PC-3 (cell line): Measurements from ENCODE around the gene WDR86. TPM values are rescaled to one million over a fixed set of nuclear protein-coding genes. Genes with fewer than 3 reads are reported as not detected.

Experiments
- ATAC-seq: fragments of 200-7000 bp; cut with Tn5 transposase; 2 replicates; pipeline ENCODE4 v1.9.1; 2020; ENCODE audit warnings: mild to moderate bottlenecking, moderate library complexity
- BruUV-seq: library from RNA; stranded (reverse); fragments of 400-500 nt; replicated peaks from 2 replicates; lab custom pipeline; 2021; lab: Mats Ljungman, UMichigan
- CTCF ChIA-PET: fragments of 300-600 bp; sonication (Branson Sonifier 250); formaldehyde crosslinking; loops from one replicate; lab custom pipeline; 2022; ENCODE audit warnings: antibody characterized with exemption; lab: Charles Lee
- POLR2A ChIA-PET: fragments of 300-600 bp; sonication (Branson Sonifier 250); formaldehyde crosslinking; loops from one replicate; lab custom pipeline; 2022; ENCODE audit warnings: antibody characterized with exemption; ENCODE audit not compliant: unreplicated experiment; lab: Charles Lee
- DNase-seq: peaks from one replicate; pipeline ENCODE4 v3.0.0-alpha.2; 2015
- H2AFZ ChIP-seq: fragments of 300-600 bp; sonication (generic); 2 replicates; pipeline ENCODE4 v1.6.0; 2016; ENCODE audit warnings: antibody characterized with exemption, low read length
- H3F3A ChIP-seq: fragments of 300-600 bp; sonication (generic); one replicate; pipeline ENCODE4 v1.6.0; 2017; ENCODE audit warnings: antibody characterized with exemption, low read length, control low read depth, mild to moderate bottlenecking; ENCODE audit not compliant: unreplicated experiment
- H3K27ac ChIP-seq: fragments of 300-600 bp; sonication (generic); 2 replicates; pipeline ENCODE4 v1.5.1; 2016; ENCODE audit warnings: mild to moderate bottlenecking, low read length
- H3K27me3 ChIP-seq: fragments of 300-600 bp; sonication (generic); 2 replicates; pipeline ENCODE4 v1.6.1; 2016; ENCODE audit warnings: low read length, mixed read lengths
- H3K36me3 ChIP-seq: fragments of 300-600 bp; sonication (generic); 2 replicates; pipeline ENCODE4 v1.6.1; 2016; ENCODE audit warnings: low read depth, mixed run types, low read length, mixed read lengths
- H3K4me1 ChIP-seq: fragments of 300-600 bp; sonication (generic); 2 replicates; pipeline ENCODE4 v1.5.1; 2016; ENCODE audit warnings: low read length; ENCODE audit not compliant: insufficient read depth
- H3K4me2 ChIP-seq: fragments of 300-600 bp; sonication (generic); 2 replicates; pipeline ENCODE4 v1.6.0; 2016; ENCODE audit warnings: low read length
- H3K4me3 ChIP-seq: fragments of 300-600 bp; sonication (generic); 2 replicates; pipeline ENCODE4 v1.5.1; 2016; ENCODE audit warnings: mild to moderate bottlenecking, low read length, mixed read lengths
- H3K79me2 ChIP-seq: fragments of 300-600 bp; sonication (generic); 2 replicates; pipeline ENCODE4 v1.6.1; 2017; ENCODE audit warnings: low read length, mixed read lengths
- H3K9ac ChIP-seq: fragments of 300-600 bp; sonication (generic); 2 replicates; pipeline ENCODE4 v1.6.0; 2016; ENCODE audit warnings: mild to moderate bottlenecking, low read length
- H3K9me2 ChIP-seq: fragments of 300-600 bp; sonication (generic); replicated peaks from 2 replicates; pipeline ENCODE4 v1.6.1; 2016; ENCODE audit warnings: mixed run types, low read length, mixed read lengths
- H3K9me3 ChIP-seq: fragments of 300-600 bp; sonication (generic); 2 replicates; pipeline ENCODE4 v1.6.1; 2016; ENCODE audit warnings: low read length, mixed read lengths
- H4K20me1 ChIP-seq: fragments of 300-600 bp; sonication (generic); 2 replicates; pipeline ENCODE4 v1.6.1; 2016; ENCODE audit warnings: low read length, mixed read lengths
- CTCF ChIP-seq: fragments of 300-600 bp; sonication (generic); conservative IDR thresholded peaks from 2 replicates; pipeline ENCODE4 v1.5.1; 2017; ENCODE audit warnings: antibody characterized with exemption, low read depth, mild to moderate bottlenecking, low read length
- EZH2 ChIP-seq: fragments of 300-600 bp; sonication (generic); IDR thresholded peaks from one replicate; pipeline ENCODE4 v1.6.1; 2017; ENCODE audit warnings: antibody characterized with exemption, mild to moderate bottlenecking, low read length; ENCODE audit not compliant: unreplicated experiment
- EZH2phosphoT487 ChIP-seq: fragments of 300-600 bp; sonication (generic); IDR thresholded peaks from 2 replicates; pipeline ENCODE4 v1.6.1; 2018; ENCODE audit warnings: mild to moderate bottlenecking, antibody characterized with exemption, low read length, borderline replicate concordance
- intact Hi-C: fragments of 100-400 bp; cut with micrococcal nuclease; formaldehyde crosslinking; loops from 2 replicates; pipeline ENCODE4 v1.9.0; 2023
- total RNA-seq: library from RNA; depleted of rRNA; stranded (reverse); fragments of >200 nt; gene quantifications from 2 replicates; pipeline ENCODE4 v1.2.3, GENCODE V29; 2014

Gene WDR86
- total RNA-seq, 1 experiment from 2014 or later = not detected

GRCh38 chr7:151402029-151402835, 7.6 kb downstream of the WDR86 start:
- Histone ChIP-seq H2AFZ (no peak overlapping the region), H3K27me3 (no peaks in the 10 kb centered on the region), H3K9me3 (no peaks in the 10 kb centered on the region), H3K4me2 (no peak overlapping the region), H3K4me3 (no peak overlapping the region), H4K20me1 (no peaks in the 10 kb centered on the region), H3F3A (no peaks in the 10 kb centered on the region), H3K27ac (no peak overlapping the region), H3K36me3 (no peaks in the 10 kb centered on the region), H3K4me1 (no peaks in the 10 kb centered on the region), H3K9me2 (no peaks in the 10 kb centered on the region), H3K79me2 (no peaks in the 10 kb centered on the region), H3K9ac (no peak overlapping the region)
- BruUV-seq = no TSS peak
- POLR2A ChIA-PET = no interaction called here
- TF ChIP-seq CTCF (no peak), EZH2phosphoT487 (no peak), EZH2 (no peak)
- intact Hi-C loops = no loop called here
- CTCF ChIA-PET = no interaction called here
- ATAC-seq (no peak), DNase-seq (no peak)

GRCh38 chr7:151400626-151401315, 9.1 kb downstream of the WDR86 start:
- Histone ChIP-seq H3K79me2 (no peaks in the 10 kb centered on the region), H3K27me3 (no peaks in the 10 kb centered on the region), H3K9me3 (no peaks in the 10 kb centered on the region), H3K4me3 (no peak overlapping the region), H3K27ac (no peak overlapping the region), H3K9me2 (no peaks in the 10 kb centered on the region), H2AFZ (no peak overlapping the region), H3F3A (no peaks in the 10 kb centered on the region), H3K4me2 (no peak overlapping the region), H4K20me1 (no peaks in the 10 kb centered on the region), H3K4me1 (no peaks in the 10 kb centered on the region), H3K36me3 (no peaks in the 10 kb centered on the region), H3K9ac (no peak overlapping the region)
- ChIA-PET CTCF (no interaction called here), POLR2A (no interaction called here)
- intact Hi-C loops = no loop called here
- DNase-seq (no peak), ATAC-seq (no peak)
- TF ChIP-seq EZH2phosphoT487 (no peak), EZH2 (no peak), CTCF (no peak)
- no TSS peak for BruUV-seq

GRCh38 chr7:151399906-151400305, 9.9 kb downstream of the WDR86 start:
- intact Hi-C loops = no loop called here
- CTCF ChIA-PET = no interaction called here
- no peaks in the 10 kb centered on the region for H3K4me1 ChIP-seq

More at GRCh38 chr7:151399906-151400305, 9.9 kb downstream of the WDR86 start:
- Histone ChIP-seq H3K9me2 (no peaks in the 10 kb centered on the region), H3K9me3 (no peaks in the 10 kb centered on the region), H3K4me2 (no peak overlapping the region), H3K79me2 (no peaks in the 10 kb centered on the region), H3K9ac (no peak overlapping the region), H2AFZ (no peak overlapping the region), H3K27me3 (no peaks in the 10 kb centered on the region), H3K4me3 (no peak overlapping the region), H3K27ac (no peak overlapping the region), H3F3A (no peaks in the 10 kb centered on the region), H4K20me1 (no peaks in the 10 kb centered on the region), H3K36me3 (no peaks in the 10 kb centered on the region)
- DNase-seq = no peak
- POLR2A ChIA-PET = no interaction called here
- TF ChIP-seq CTCF = no peak
- TF ChIP-seq EZH2phosphoT487 = no peak
- no peak for TF ChIP-seq EZH2
- BruUV-seq = no TSS peak
- no peak for ATAC-seq
